Panc1 (cell line): ENCODE results near the gene PTS. TPM values are rescaled to one million over a fixed set of nuclear protein-coding genes. Genes with fewer than 3 reads are reported as not detected.

Source experiments
- ATAC-seq: fragments of 200-7000 bp; cut with Tn5 transposase; 2 replicates; pipeline ENCODE4 v1.9.1; 2020; ENCODE audit warnings: mild to moderate bottlenecking, moderate library complexity
- BruUV-seq: library from RNA; stranded (reverse); fragments of 400-500 nt; replicated peaks from 2 replicates; lab custom pipeline; 2021; lab: Mats Ljungman, UMichigan
- CTCF ChIA-PET: fragments of 300-600 bp; sonication (Branson Sonifier 250); formaldehyde crosslinking; loops from one replicate; lab custom pipeline; 2022; ENCODE audit warnings: antibody characterized with exemption; lab: Charles Lee
- POLR2A ChIA-PET: fragments of 300-600 bp; sonication (Branson Sonifier 250); formaldehyde crosslinking; loops from one replicate; lab custom pipeline; 2022; ENCODE audit warnings: antibody characterized with exemption; lab: Charles Lee
- DNase-seq: peaks from one replicate; pipeline ENCODE4 v3.0.0-alpha.2; 2010; ENCODE audit warnings: low read depth, low spot score
- H3K27ac ChIP-seq: 2 replicates; pipeline ENCODE4 v1.5.1; 2011; ENCODE audit warnings: mild to moderate bottlenecking, low read length, inconsistent platforms
- H3K27me3 ChIP-seq: fragments of 200-500 bp; sonication (Bioruptor generic); 2 replicates; pipeline ENCODE4 v1.6.0; 2014; ENCODE audit warnings: low read length, inconsistent platforms; ENCODE audit not compliant: control insufficient read depth, insufficient read depth
- H3K36me3 ChIP-seq: fragments of 200-500 bp; sonication (Bioruptor generic); 2 replicates; pipeline ENCODE4 v1.5.1; 2014; ENCODE audit warnings: inconsistent platforms, mild to moderate bottlenecking, low read length, moderate library complexity; ENCODE audit not compliant: control insufficient read depth, insufficient read depth
- H3K4me1 ChIP-seq: 2 replicates; pipeline ENCODE4 v1.5.1; 2011; ENCODE audit warnings: inconsistent platforms, mild to moderate bottlenecking, low read length, moderate library complexity; ENCODE audit not compliant: control insufficient read depth, insufficient read depth
- H3K4me3 ChIP-seq, 2 experiments: 2 replicates each; pipeline ENCODE4 v1.5.1; 2011 to 2012; ENCODE audit warnings: low read depth in 2 of 2, low read length in 2 of 2, mild to moderate bottlenecking in 2 of 2, inconsistent platforms in 1 of 2, moderate library complexity in 1 of 2
- H3K9me3 ChIP-seq: fragments of 200-500 bp; sonication (Bioruptor generic); 2 replicates; pipeline ENCODE4 v1.5.1; 2014; ENCODE audit warnings: low read depth, mild to moderate bottlenecking, inconsistent platforms, low read length, moderate library complexity; ENCODE audit not compliant: control insufficient read depth, insufficient read depth
- POLR2AphosphoS5 ChIP-seq: IDR thresholded peaks from 2 replicates; pipeline ENCODE4 v1.6.1; 2012; ENCODE audit warnings: mild to moderate bottlenecking, low read depth, low read length, moderate library complexity
- REST ChIP-seq, 2 experiments: IDR thresholded peaks; 2 replicates each; pipeline ENCODE4 v1.6.1; 2011 to 2012; ENCODE audit warnings: low read depth in 2 of 2, control low read depth in 1 of 2, low read length in 1 of 2, mild to moderate bottlenecking in 1 of 2, moderate library complexity in 1 of 2; ENCODE audit not compliant: insufficient read depth in 1 of 2
- SIN3A ChIP-seq: IDR thresholded peaks from 2 replicates; pipeline ENCODE4 v1.6.1; 2012; ENCODE audit warnings: low read depth, mild to moderate bottlenecking, low read length, moderate library complexity, borderline replicate concordance; ENCODE audit not compliant: insufficient read depth
- TCF7L2 ChIP-seq: IDR thresholded peaks from 2 replicates; pipeline ENCODE4 v1.6.1; 2011; ENCODE audit warnings: mild to moderate bottlenecking, low read depth, low read length, inconsistent platforms
- in situ Hi-C: cut with HindIII; loops from 2 replicates; pipeline ENCODE4 v1.10.0; 2016; ENCODE audit warnings: low sequenced_read_pairs, low pct_unique_long_range_greater_than_20kb
- intact Hi-C: fragments of 100-400 bp; cut with micrococcal nuclease; formaldehyde crosslinking; loops from one replicate; pipeline ENCODE4 v1.10.0; 2022; ENCODE audit not compliant: unreplicated experiment
- total RNA-seq: library from RNA; stranded (reverse); gene quantifications from one replicate; pipeline ENCODE4 v1.2.1, GENCODE V29; 2021; ENCODE audit not compliant: unreplicated experiment
- TF ChIP-seq, protein P1 (sequence below): fragments of 450-650 bp; IDR thresholded peaks from 2 replicates; pipeline ENCODE4 v1.5.1; 2017; ENCODE audit warnings: mild to moderate bottlenecking

PTS gene
- total RNA-seq, 1 experiment from 2014 or later = 64.2 TPM

DNA sequence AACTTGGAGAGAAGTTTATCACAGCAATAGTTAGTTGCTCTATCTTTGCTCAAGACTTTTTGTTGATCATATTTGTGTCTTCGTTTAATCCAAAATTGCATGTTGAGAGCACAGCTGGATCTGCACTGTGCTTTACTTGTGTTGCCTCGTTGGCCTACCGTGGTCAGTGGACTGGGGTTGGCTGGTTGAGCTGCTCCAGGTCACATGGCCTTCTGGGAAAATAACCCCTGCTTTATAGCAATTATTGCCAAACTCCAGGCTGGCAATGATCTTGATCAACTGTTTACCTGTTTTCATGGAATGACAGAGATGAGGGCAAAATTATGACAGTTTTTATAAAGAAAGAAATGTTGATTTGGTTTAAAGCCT, 40.2 kb downstream of the PTS start:
- POLR2A ChIA-PET = no interaction called here
- H3K9me3 ChIP-seq = no peaks in the 10 kb centered on the region
- no peak overlapping the region for H3K4me3 ChIP-seq
- H3K4me1 ChIP-seq = no peaks in the 10 kb centered on the region
- in situ Hi-C loops = no loop called here
- BruUV-seq = no TSS peak
- no peak overlapping the region for H3K27ac ChIP-seq
- CTCF ChIA-PET = interaction anchor here (0.6 kb wide), 1 partner anchor 10 kb away, joined by 3 read pairs; no protein-coding TSS in a partner anchor
- TF ChIP-seq, protein P1, sequence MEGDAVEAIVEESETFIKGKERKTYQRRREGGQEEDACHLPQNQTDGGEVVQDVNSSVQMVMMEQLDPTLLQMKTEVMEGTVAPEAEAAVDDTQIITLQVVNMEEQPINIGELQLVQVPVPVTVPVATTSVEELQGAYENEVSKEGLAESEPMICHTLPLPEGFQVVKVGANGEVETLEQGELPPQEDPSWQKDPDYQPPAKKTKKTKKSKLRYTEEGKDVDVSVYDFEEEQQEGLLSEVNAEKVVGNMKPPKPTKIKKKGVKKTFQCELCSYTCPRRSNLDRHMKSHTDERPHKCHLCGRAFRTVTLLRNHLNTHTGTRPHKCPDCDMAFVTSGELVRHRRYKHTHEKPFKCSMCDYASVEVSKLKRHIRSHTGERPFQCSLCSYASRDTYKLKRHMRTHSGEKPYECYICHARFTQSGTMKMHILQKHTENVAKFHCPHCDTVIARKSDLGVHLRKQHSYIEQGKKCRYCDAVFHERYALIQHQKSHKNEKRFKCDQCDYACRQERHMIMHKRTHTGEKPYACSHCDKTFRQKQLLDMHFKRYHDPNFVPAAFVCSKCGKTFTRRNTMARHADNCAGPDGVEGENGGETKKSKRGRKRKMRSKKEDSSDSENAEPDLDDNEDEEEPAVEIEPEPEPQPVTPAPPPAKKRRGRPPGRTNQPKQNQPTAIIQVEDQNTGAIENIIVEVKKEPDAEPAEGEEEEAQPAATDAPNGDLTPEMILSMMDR = no peak
- no peaks in the 10 kb centered on the region for H3K27me3 ChIP-seq
- DNase-seq = no peak
- no peaks in the 10 kb centered on the region for H3K36me3 ChIP-seq
- intact Hi-C loops = no loop called here
- ATAC-seq = no peak

DNA sequence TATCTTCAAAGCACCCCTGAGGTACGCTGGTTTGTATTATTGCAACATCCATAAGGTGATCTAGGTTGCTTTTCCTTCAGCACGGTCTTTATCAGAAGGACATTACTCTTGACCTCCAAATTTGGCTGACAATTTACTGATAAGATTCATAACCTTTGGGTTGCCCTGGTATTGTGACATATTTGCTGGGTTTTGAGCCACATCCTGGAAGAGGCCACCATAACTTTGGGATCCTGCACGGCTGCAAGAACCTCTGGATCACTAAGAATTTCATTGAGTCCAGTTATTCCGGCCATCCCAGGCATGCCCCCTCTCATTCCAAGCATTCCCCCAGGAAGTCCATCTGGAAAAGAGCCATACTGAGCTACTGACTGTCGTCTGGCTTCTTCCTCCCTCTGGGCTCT, 41.0 kb downstream of the PTS start:
- Histone ChIP-seq H3K36me3 (no peaks in the 10 kb centered on the region), H3K4me1 (no peaks in the 10 kb centered on the region), H3K9me3 (no peaks in the 10 kb centered on the region), H3K4me3 (no peak overlapping the region), H3K27me3 (no peaks in the 10 kb centered on the region), H3K27ac (no peak overlapping the region)
- ATAC-seq (no peak), DNase-seq (no peak)
- in situ Hi-C loops = no loop called here
- TF ChIP-seq POLR2AphosphoS5 (no peak), TCF7L2 (no peak), SIN3A (no peak), REST (IDR thresholded peaks at IDR 0.05; ENCODE audit: insufficient read depth in 1 of 2, low read depth in 2 of 2, low read length in 1 of 2) (no peak)
- TF ChIP-seq, protein P1 = no peak
- POLR2A ChIA-PET = no interaction called here
- CTCF ChIA-PET = interaction anchor here (0.6 kb wide), 1 partner anchor 10 kb away, joined by 3 read pairs; no protein-coding TSS in a partner anchor
- intact Hi-C loops = no loop called here
- no TSS peak for BruUV-seq
